ENCODE data around the gene MZT2A. TPM values are rescaled to one million over a fixed set of nuclear protein-coding genes. Genes with fewer than 3 reads are reported as not detected.
"Not testable (repeated sequence)": the region's sequence is repeated elsewhere in the genome, so short reads cannot be mapped to it uniquely, and the experiment has no call there.

Gene MZT2A
- total RNA-seq, 2 experiments from 2014 or later, result 305 to 443 TPM

- H3K9me3 ChIP-seq (ENCODE audit: low read length); H4K20me1 ChIP-seq (ENCODE audit: insufficient read depth, low read length); H3K4me1 ChIP-seq (ENCODE audit: insufficient read depth, low read length, poor library complexity, severe bottlenecking); H3K9me2 ChIP-seq (ENCODE audit: insufficient read depth, low read length); H3K4me3 ChIP-seq (ENCODE audit: low read depth, low read length, poor library complexity, severe bottlenecking); intact Hi-C loops (cut with micrococcal nuclease; ENCODE audit: unreplicated experiment); DNase-seq (ENCODE audit: low spot score); CTCF ChIA-PET (ENCODE audit: unreplicated experiment); H2AFZ ChIP-seq (ENCODE audit: low read length); H3K27ac ChIP-seq (ENCODE audit: low read depth, low read length, poor library complexity, severe bottlenecking); BruUV-seq (replicated peaks); H3K4me2 ChIP-seq (ENCODE audit: low read length): not testable (repeated sequence)
- Histone ChIP-seq H3K79me2 (ENCODE audit: insufficient read depth, low read depth, low read length) (peaks cover 11% of the 10 kb centered on the region; the same call in 1 of the 2 replicates), H3K36me3 (ENCODE audit: insufficient read depth, low read length) (peaks cover 32% of the 10 kb centered on the region)
- POLR2A ChIA-PET, result interaction anchor here (1.5 kb wide), 1 partner anchor 10 kb away, joined by 3 read pairs; no protein-coding TSS in a partner anchor
These were observed 9.6 kb downstream of the MZT2A start for GRCh38 chr2:131482506-131483155.

- H3K4me1 ChIP-seq (ENCODE audit: insufficient read depth, low read length, poor library complexity, severe bottlenecking); CTCF ChIA-PET (ENCODE audit: unreplicated experiment); H4K20me1 ChIP-seq (ENCODE audit: insufficient read depth, low read length); intact Hi-C loops (cut with micrococcal nuclease; ENCODE audit: unreplicated experiment); H3K9me3 ChIP-seq (ENCODE audit: low read length); H3K27ac ChIP-seq (ENCODE audit: low read depth, low read length, poor library complexity, severe bottlenecking); BruUV-seq (replicated peaks); DNase-seq (ENCODE audit: low spot score); H3K4me2 ChIP-seq (ENCODE audit: low read length); H3K79me2 ChIP-seq (ENCODE audit: insufficient read depth, low read depth, low read length); H3K4me3 ChIP-seq (ENCODE audit: low read depth, low read length, poor library complexity, severe bottlenecking); POLR2A ChIA-PET; H2AFZ ChIP-seq (ENCODE audit: low read length); H3K9me2 ChIP-seq (ENCODE audit: insufficient read depth, low read length): not testable (repeated sequence)
- H3K36me3 ChIP-seq (ENCODE audit: insufficient read depth, low read length), result peaks cover 22% of the 10 kb centered on the region
These were observed 11.8 kb downstream of the MZT2A start for GRCh38 chr2:131480351-131480750.

- H3K4me2 ChIP-seq (ENCODE audit: low read length); H3K79me2 ChIP-seq (ENCODE audit: insufficient read depth, low read depth, low read length); POLR2A ChIA-PET; H3K4me1 ChIP-seq (ENCODE audit: insufficient read depth, low read length, poor library complexity, severe bottlenecking); DNase-seq (ENCODE audit: low spot score); H3K4me3 ChIP-seq (ENCODE audit: low read depth, low read length, poor library complexity, severe bottlenecking); H3K9me3 ChIP-seq (ENCODE audit: low read length); H2AFZ ChIP-seq (ENCODE audit: low read length); H3K9me2 ChIP-seq (ENCODE audit: insufficient read depth, low read length); intact Hi-C loops (cut with micrococcal nuclease; ENCODE audit: unreplicated experiment); CTCF ChIA-PET (ENCODE audit: unreplicated experiment); H3K27ac ChIP-seq (ENCODE audit: low read depth, low read length, poor library complexity, severe bottlenecking); H4K20me1 ChIP-seq (ENCODE audit: insufficient read depth, low read length): not testable (repeated sequence)
- BruUV-seq (replicated peaks), result TSS peak; percentile 29
- H3K36me3 ChIP-seq (ENCODE audit: insufficient read depth, low read length), result peaks cover 13% of the 10 kb centered on the region
These were observed 13.2 kb downstream of the MZT2A start for GRCh38 chr2:131478850-131479461.

- intact Hi-C loops (cut with micrococcal nuclease; ENCODE audit: unreplicated experiment); POLR2A ChIA-PET; H4K20me1 ChIP-seq (ENCODE audit: insufficient read depth, low read length); H3K27ac ChIP-seq (ENCODE audit: low read depth, low read length, poor library complexity, severe bottlenecking); DNase-seq (ENCODE audit: low spot score); CTCF ChIA-PET (ENCODE audit: unreplicated experiment); H3K36me3 ChIP-seq (ENCODE audit: insufficient read depth, low read length); H3K79me2 ChIP-seq (ENCODE audit: insufficient read depth, low read depth, low read length); H3K4me2 ChIP-seq (ENCODE audit: low read length); H3K9me2 ChIP-seq (ENCODE audit: insufficient read depth, low read length); H3K9me3 ChIP-seq (ENCODE audit: low read length); H3K4me1 ChIP-seq (ENCODE audit: insufficient read depth, low read length, poor library complexity, severe bottlenecking); BruUV-seq (replicated peaks); H2AFZ ChIP-seq (ENCODE audit: low read length); H3K4me3 ChIP-seq (ENCODE audit: low read depth, low read length, poor library complexity, severe bottlenecking): not testable (repeated sequence)
These were observed 13.9 kb downstream of the MZT2A start for GRCh38 chr2:131478074-131478849.

- BruUV-seq (replicated peaks); H3K36me3 ChIP-seq (ENCODE audit: insufficient read depth, low read length); H3K79me2 ChIP-seq (ENCODE audit: insufficient read depth, low read depth, low read length); H3K4me3 ChIP-seq (ENCODE audit: low read depth, low read length, poor library complexity, severe bottlenecking); CTCF ChIA-PET (ENCODE audit: unreplicated experiment); H3K4me1 ChIP-seq (ENCODE audit: insufficient read depth, low read length, poor library complexity, severe bottlenecking); POLR2A ChIA-PET; H3K9me3 ChIP-seq (ENCODE audit: low read length); H3K4me2 ChIP-seq (ENCODE audit: low read length); H2AFZ ChIP-seq (ENCODE audit: low read length); H3K9me2 ChIP-seq (ENCODE audit: insufficient read depth, low read length); H3K27ac ChIP-seq (ENCODE audit: low read depth, low read length, poor library complexity, severe bottlenecking); intact Hi-C loops (cut with micrococcal nuclease; ENCODE audit: unreplicated experiment); DNase-seq (ENCODE audit: low spot score); H4K20me1 ChIP-seq (ENCODE audit: insufficient read depth, low read length): not testable (repeated sequence)
These were observed 15.0 kb downstream of the MZT2A start for GRCh38 chr2:131477227-131477626.

- H2AFZ ChIP-seq (ENCODE audit: low read length); BruUV-seq (replicated peaks); DNase-seq (ENCODE audit: low spot score); H3K4me2 ChIP-seq (ENCODE audit: low read length); H3K9me3 ChIP-seq (ENCODE audit: low read length); H3K9me2 ChIP-seq (ENCODE audit: insufficient read depth, low read length); POLR2A ChIA-PET; H3K4me1 ChIP-seq (ENCODE audit: insufficient read depth, low read length, poor library complexity, severe bottlenecking); H3K27ac ChIP-seq (ENCODE audit: low read depth, low read length, poor library complexity, severe bottlenecking); CTCF ChIA-PET (ENCODE audit: unreplicated experiment); H3K36me3 ChIP-seq (ENCODE audit: insufficient read depth, low read length); intact Hi-C loops (cut with micrococcal nuclease; ENCODE audit: unreplicated experiment); H4K20me1 ChIP-seq (ENCODE audit: insufficient read depth, low read length); H3K79me2 ChIP-seq (ENCODE audit: insufficient read depth, low read depth, low read length); H3K4me3 ChIP-seq (ENCODE audit: low read depth, low read length, poor library complexity, severe bottlenecking): not testable (repeated sequence)
These were observed 15.8 kb downstream of the MZT2A start for GRCh38 chr2:131476363-131476762.

All from OCI-LY7 (cell line).